ENCODE measurements around the gene ECHDC3.
"Not testable (repeated sequence)": the region's sequence is repeated elsewhere in the genome, so short reads cannot be mapped to it uniquely, and the experiment has no call there.

Gene ECHDC3

GRCh38 chr10:11716686-11717085 is 25.5 kb upstream of the ECHDC3 start:
- DNase-seq = no peak

- DNase-seq = no peak
These were observed 22.5 kb upstream of the ECHDC3 start for GRCh38 chr10:11719496-11720259.

GRCh38 chr10:11720260-11720741 is 21.9 kb upstream of the ECHDC3 start:
- DNase-seq = no peak

- DNase-seq = no peak
These were observed 20.4 kb upstream of the ECHDC3 start for GRCh38 chr10:11721806-11722205.

- DNase-seq = no peak
These were observed 18.8 kb upstream of the ECHDC3 start for GRCh38 chr10:11723359-11723758.

- peak; percentile 18 for DNase-seq
These were observed 17.0 kb upstream of the ECHDC3 start for GRCh38 chr10:11724938-11725776.

GRCh38 chr10:11725912-11726311 is 16.3 kb upstream of the ECHDC3 start:
- no peak for DNase-seq

GRCh38 chr10:11727563-11727962 is 14.6 kb upstream of the ECHDC3 start:
- DNase-seq = no peak

GRCh38 chr10:11728353-11728752 is 13.8 kb upstream of the ECHDC3 start:
- no peak for DNase-seq

- no peak for DNase-seq
These were observed 12.3 kb upstream of the ECHDC3 start for GRCh38 chr10:11729790-11730315.

GRCh38 chr10:11730779-11731178 is 11.4 kb upstream of the ECHDC3 start:
- DNase-seq = no peak

GRCh38 chr10:11736767-11737166 is 5.4 kb upstream of the ECHDC3 start:
- DNase-seq = not testable (repeated sequence)

GRCh38 chr10:11737258-11738032 is 4.7 kb upstream of the ECHDC3 start:
- DNase-seq = peak; percentile 7

- DNase-seq = no peak
These were observed 1.3 kb upstream of the ECHDC3 start for GRCh38 chr10:11740907-11741306.

GRCh38 chr10:11741608-11742007 is 574 bp upstream of the ECHDC3 start:
- DNase-seq = no peak

- no peak for DNase-seq
These were observed 657 bp downstream of the ECHDC3 start for GRCh38 chr10:11742779-11743298.

GRCh38 chr10:11743461-11744338 is 1.5 kb downstream of the ECHDC3 start:
- DNase-seq = no peak

- DNase-seq = no peak
These were observed 2.9 kb downstream of the ECHDC3 start for GRCh38 chr10:11745045-11745444.

- no peak for DNase-seq
These were observed 4.8 kb downstream of the ECHDC3 start for GRCh38 chr10:11746883-11747539.

- no peak for DNase-seq
These were observed 6.7 kb downstream of the ECHDC3 start for GRCh38 chr10:11748866-11749265.

- no peak for DNase-seq
These were observed 8.2 kb downstream of the ECHDC3 start for GRCh38 chr10:11750420-11750819.

Data from NCI-H345 (cell line).